Transverse colon (tissue), 4 donors: ENCODE measurements around the gene C1orf198. TPM values are rescaled to one million over a fixed set of nuclear protein-coding genes. Genes with fewer than 3 reads are reported as not detected.

Experiments used
- DNase-seq: peaks from one replicate; pipeline ENCODE4 v3.0.0-alpha.2; 2019
- H3K27ac ChIP-seq, 4 donors: fragments of 200-600 bp; sonication (generic); 2 replicates each; pipeline ENCODE4 v1.5.1; 2016 to 2018; ENCODE audit warnings: inconsistent platforms in 4 of 4
- H3K27me3 ChIP-seq: fragments of 200-600 bp; sonication (generic); 2 replicates; pipeline ENCODE4 v1.5.1; 2017; ENCODE audit warnings: inconsistent platforms
- H3K36me3 ChIP-seq, 4 donors: fragments of 200-600 bp; sonication (generic); 2 replicates each; pipeline ENCODE4 v1.5.1; 2017 to 2019; ENCODE audit warnings: inconsistent platforms in 4 of 4
- H3K4me1 ChIP-seq, 4 donors: fragments of 200-600 bp; sonication (generic); 2 replicates each; pipeline ENCODE4 v1.5.1; 2017 to 2020; ENCODE audit warnings: inconsistent platforms in 4 of 4
- H3K4me3 ChIP-seq, 4 donors: fragments of 200-600 bp; sonication (generic); 1 replicate in 1 of 4; 2 replicates in 3 of 4; pipeline versions ENCODE4 v1.5.1 to v1.6.1; 2017 to 2019; ENCODE audit warnings: inconsistent platforms in 4 of 4
- H3K9me3 ChIP-seq, 2 donors: fragments of 200-600 bp; sonication (generic); 2 replicates each; pipeline ENCODE4 v1.5.1; 2017 to 2019; ENCODE audit warnings: inconsistent platforms in 2 of 2
- CTCF ChIP-seq, 5 experiments: fragments of 200-600 bp in 3 of 5; fragments of 450-650 bp in 2 of 5; sonication (generic) in 3 of 5; IDR thresholded peaks; 1 replicate in 2 of 5; 2 replicates in 3 of 5; pipeline ENCODE4 v1.5.1; 2016 to 2017; ENCODE audit warnings: antibody characterized with exemption in 5 of 5, inconsistent platforms in 3 of 5, mild to moderate bottlenecking in 2 of 5, moderate library complexity in 1 of 5
- EP300 ChIP-seq: sonication (generic); formaldehyde crosslinking; IDR thresholded peaks from one replicate; pipeline ENCODE4 v1.6.1; 2017; ENCODE audit warnings: antibody characterized with exemption, low read depth
- POLR2A ChIP-seq: fragments of 450-650 bp; IDR thresholded peaks from one replicate; pipeline ENCODE4 v1.6.1; 2016; ENCODE audit warnings: antibody characterized with exemption, mild to moderate bottlenecking, moderate library complexity
- POLR2AphosphoS5 ChIP-seq, 3 donors: sonication (generic); formaldehyde crosslinking; IDR thresholded peaks; one replicate each; pipeline ENCODE4 v1.6.1; 2016; ENCODE audit warnings: antibody characterized with exemption in 3 of 3
- WGBS, 2 donors: methylation state at CpG; one replicate each; pipeline ENCODE4 v1.1.5; 2018; ENCODE audit warnings: low coverage in 1 of 2; 5-methylcytosine and 5-hydroxymethylcytosine counted together
- in situ Hi-C, 4 donors: fragments of 200-750 bp; cut with MboI; loops; one replicate each; pipeline versions ENCODE4 v1.15.0 to v1.15.1; 2017; ENCODE audit warnings: low sequenced_read_pairs in 3 of 4, low pct_ligation_motif_present in 1 of 4, low pct_unique_long_range_greater_than_20kb in 1 of 4
- intact Hi-C: fragments of 100-400 bp; cut with DNase I; formaldehyde crosslinking; loops from one replicate; pipeline ENCODE4 v1.15.1; 2023; ENCODE audit warnings: low total_unique reads
- total RNA-seq, 4 donors: library from RNA; depleted of rRNA; stranded (reverse); fragments of >200 nt; gene quantifications; one replicate each; pipeline ENCODE4 v1.1.0, GENCODE V29; 2016

Gene C1orf198
- total RNA-seq, 4 donors from 2014 or later = 10.8 to 26.7 (median 18.2) TPM

GRCh38 chr1:230858918-230859729 is 9.2 kb downstream of the C1orf198 start:
- H3K9me3 ChIP-seq = no peaks in the 10 kb centered on the region

GRCh38 chr1:230858236-230858820 is 10.0 kb downstream of the C1orf198 start:
- 72 to 74% methylated on average over 5 to 7 of the region's 7 CpGs for WGBS, 2 donors
- H3K27ac ChIP-seq = peak overlapping the region; percentile 22 to 44 (median 40)
- in situ Hi-C loops = no loop called here

More at GRCh38 chr1:230858918-230859729, 9.2 kb downstream of the C1orf198 start:
- peak overlapping the region in 3 of 4 donors; percentile 4 to 44 (median 19) for H3K27ac ChIP-seq
- no peak for DNase-seq
- no peaks in the 10 kb centered on the region for H3K27me3 ChIP-seq
- WGBS, 2 donors = 58 to 76% methylated on average over 4 to 12 of the region's 12 CpGs
- H3K4me3 ChIP-seq = no peak overlapping the region
- H3K4me1 ChIP-seq = peaks cover 0 to 27% (median 3%) of the 10 kb centered on the region in 4 donors
- H3K36me3 ChIP-seq = no peaks in the 10 kb centered on the region
- no peak for TF ChIP-seq EP300
- TF ChIP-seq CTCF (IDR thresholded peaks at IDR 0.05) = no peak
- no peak for TF ChIP-seq POLR2AphosphoS5 (IDR thresholded peaks at IDR 0.05)
- no peak for TF ChIP-seq POLR2A
- in situ Hi-C loops = no loop called here
- intact Hi-C loops = no loop called here

GRCh38 chr1:230857822-230858221 is 10.5 kb downstream of the C1orf198 start:
- no peak for TF ChIP-seq EP300
- intact Hi-C loops = no loop called here
- 56% methylated on average over 1 of the region's 1 CpG; no CpG with 5 or more reads in 1 of the 2 donors for WGBS, 2 donors
- DNase-seq = no peak
- Histone ChIP-seq H3K9me3 (no peaks in the 10 kb centered on the region), H3K4me3 (no peak overlapping the region), H3K27ac (peak overlapping the region; percentile 22 to 44 (median 40)), H3K4me1 (peaks cover 0 to 14% (median 0%) of the 10 kb centered on the region in 4 donors), H3K36me3 (no peaks in the 10 kb centered on the region), H3K27me3 (no peaks in the 10 kb centered on the region)
- in situ Hi-C loops = no loop called here

More at GRCh38 chr1:230858236-230858820, 10.0 kb downstream of the C1orf198 start:
- no peak overlapping the region for H3K4me3 ChIP-seq
- no peaks in the 10 kb centered on the region for H3K36me3 ChIP-seq
- no peaks in the 10 kb centered on the region for H3K9me3 ChIP-seq
- TF ChIP-seq EP300 (no peak), CTCF (IDR thresholded peaks at IDR 0.05) (no peak), POLR2A (no peak), POLR2AphosphoS5 (IDR thresholded peaks at IDR 0.05) (no peak)
- peaks cover 0 to 20% (median under 1%) of the 10 kb centered on the region in 4 donors for H3K4me1 ChIP-seq
- intact Hi-C loops = no loop called here
- no peak for DNase-seq
- no peaks in the 10 kb centered on the region for H3K27me3 ChIP-seq

GRCh38 chr1:230857077-230857476 is 11.2 kb downstream of the C1orf198 start:
- 94 to 100% methylated on average over 2 to 13 of the region's 13 CpGs for WGBS, 2 donors
- TF ChIP-seq POLR2AphosphoS5 (IDR thresholded peaks at IDR 0.05) (no peak), CTCF (IDR thresholded peaks at IDR 0.05) (no peak), POLR2A (no peak), EP300 (no peak)
- Histone ChIP-seq H3K27ac (peak overlapping the region; percentile 11 to 37 (median 24)), H3K36me3 (no peaks in the 10 kb centered on the region), H3K9me3 (no peaks in the 10 kb centered on the region), H3K4me3 (no peak overlapping the region), H3K4me1 (peaks cover 0 to 14% (median 0%) of the 10 kb centered on the region in 4 donors), H3K27me3 (no peaks in the 10 kb centered on the region)
- in situ Hi-C loops (no loop called here), intact Hi-C loops (no loop called here)
- DNase-seq = no peak
